Esophagus muscularis mucosa (tissue), 4 donors: ENCODE results near the gene KYNU. TPM values are rescaled to one million over a fixed set of nuclear protein-coding genes. Genes with fewer than 3 reads are reported as not detected.

Source experiments
- DNase-seq: peaks from one replicate; pipeline ENCODE4 v3.0.0-alpha.2; 2017; ENCODE audit errors: extremely low spot score
- H3K27ac ChIP-seq, 4 donors: fragments of 200-600 bp; sonication (generic); replicated peaks in 1 of 4; 1 replicate in 3 of 4; 2 replicates in 1 of 4; pipeline ENCODE4 v1.5.1; 2016 to 2019; ENCODE audit warnings: mild to moderate bottlenecking in 1 of 4
- H3K27me3 ChIP-seq, 4 donors: fragments of 200-600 bp; sonication (generic); one replicate each; pipeline versions ENCODE4 v1.5.1 to v1.6.0; 2016 to 2019
- H3K36me3 ChIP-seq, 4 donors: fragments of 200-600 bp; sonication (generic); one replicate each; pipeline ENCODE4 v1.5.1; 2016 to 2019
- H3K4me1 ChIP-seq, 4 donors: fragments of 200-600 bp; sonication (generic); one replicate each; pipeline ENCODE4 v1.5.1; 2016 to 2019
- H3K4me3 ChIP-seq, 4 donors: fragments of 200-600 bp; sonication (generic); 1 replicate in 2 of 4; 2 replicates in 2 of 4; pipeline ENCODE4 v1.5.1; 2016 to 2019; ENCODE audit warnings: mild to moderate bottlenecking in 4 of 4, moderate library complexity in 1 of 4
- H3K9me3 ChIP-seq, 4 donors: fragments of 200-600 bp; sonication (generic); 1 replicate in 3 of 4; 2 replicates in 1 of 4; pipeline ENCODE4 v1.5.1; 2016 to 2019
- EP300 ChIP-seq: sonication (generic); formaldehyde crosslinking; IDR thresholded peaks from one replicate; pipeline ENCODE4 v1.6.1; 2017; ENCODE audit warnings: antibody characterized with exemption
- POLR2A ChIP-seq: fragments of 450-650 bp; IDR thresholded peaks from one replicate; pipeline ENCODE4 v1.6.1; 2017; ENCODE audit warnings: antibody characterized with exemption, moderate library complexity, mild to moderate bottlenecking, low read depth
- POLR2AphosphoS5 ChIP-seq, 2 donors: sonication (generic); formaldehyde crosslinking; IDR thresholded peaks; one replicate each; pipeline ENCODE4 v1.6.1; 2017; ENCODE audit warnings: antibody characterized with exemption in 2 of 2
- WGBS: methylation state at CpG from one replicate; pipeline ENCODE4 v1.1.5; 2018; 5-methylcytosine and 5-hydroxymethylcytosine counted together
- intact Hi-C: fragments of 100-400 bp; cut with DNase I; formaldehyde crosslinking; loops from one replicate; pipeline ENCODE4 v1.15.1; 2023
- total RNA-seq, 4 donors: library from RNA; depleted of rRNA; stranded (reverse); fragments of >200 nt; gene quantifications; one replicate each; pipeline versions ENCODE4 v1.1.0 to v1.2.1, GENCODE V29; 2016
- TF ChIP-seq, protein P1 (sequence below), 3 experiments: fragments of 200-600 bp in 2 of 3; fragments of 450-650 bp in 1 of 3; sonication (generic) in 2 of 3; IDR thresholded peaks; one replicate each; pipeline ENCODE4 v1.5.1; 2017 to 2019; ENCODE audit warnings: antibody characterized with exemption in 3 of 3, mild to moderate bottlenecking in 2 of 3, moderate library complexity in 1 of 3

KYNU gene
- total RNA-seq, result 1 to 10 TPM; 1.2 to 9.4 (median 3.9) TPM

DNA sequence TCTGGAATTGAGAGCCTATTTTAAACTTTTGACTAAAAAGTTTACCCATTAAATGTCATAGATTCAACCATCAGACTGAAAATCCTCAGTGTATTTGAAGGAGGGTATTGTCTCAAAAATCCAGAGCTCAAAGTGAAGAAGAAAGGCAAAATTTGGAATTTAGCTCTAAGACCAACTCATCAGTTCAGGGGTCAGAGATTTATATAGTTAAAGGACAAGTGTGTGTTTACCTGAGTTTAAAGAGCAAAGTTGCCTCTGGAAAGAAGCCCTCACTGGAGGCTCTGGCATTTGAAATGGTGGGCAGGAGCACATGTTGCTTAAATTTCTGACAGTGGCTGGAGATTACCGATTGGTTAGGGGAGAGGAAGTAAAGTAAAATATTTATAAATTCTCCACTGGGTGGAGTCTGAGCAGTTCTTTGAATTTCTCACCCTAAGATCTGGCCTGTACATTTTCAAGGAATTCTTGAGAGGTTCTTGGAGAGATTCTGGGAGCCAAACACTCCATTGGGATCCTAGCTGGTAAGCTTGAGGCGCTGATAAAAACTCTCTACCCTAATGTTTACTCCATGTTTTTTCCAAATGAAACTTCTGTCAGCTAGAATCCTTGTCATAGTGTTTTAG is at the start of gene KYNU:
Gene KYNU (plus strand): TSS at position 449 of the 623 bp plus-strand sequence. CDS start 7,704 bp downstream, outside the sequence.
- Histone ChIP-seq H3K9me3 (no peaks in the 10 kb centered on the region), H3K27ac (peak within 1 kb of the TSS in 1 of 4 donors; percentile 9)
- no peak for TF ChIP-seq EP300
- no peak for TF ChIP-seq POLR2A
- TF ChIP-seq, protein P1, sequence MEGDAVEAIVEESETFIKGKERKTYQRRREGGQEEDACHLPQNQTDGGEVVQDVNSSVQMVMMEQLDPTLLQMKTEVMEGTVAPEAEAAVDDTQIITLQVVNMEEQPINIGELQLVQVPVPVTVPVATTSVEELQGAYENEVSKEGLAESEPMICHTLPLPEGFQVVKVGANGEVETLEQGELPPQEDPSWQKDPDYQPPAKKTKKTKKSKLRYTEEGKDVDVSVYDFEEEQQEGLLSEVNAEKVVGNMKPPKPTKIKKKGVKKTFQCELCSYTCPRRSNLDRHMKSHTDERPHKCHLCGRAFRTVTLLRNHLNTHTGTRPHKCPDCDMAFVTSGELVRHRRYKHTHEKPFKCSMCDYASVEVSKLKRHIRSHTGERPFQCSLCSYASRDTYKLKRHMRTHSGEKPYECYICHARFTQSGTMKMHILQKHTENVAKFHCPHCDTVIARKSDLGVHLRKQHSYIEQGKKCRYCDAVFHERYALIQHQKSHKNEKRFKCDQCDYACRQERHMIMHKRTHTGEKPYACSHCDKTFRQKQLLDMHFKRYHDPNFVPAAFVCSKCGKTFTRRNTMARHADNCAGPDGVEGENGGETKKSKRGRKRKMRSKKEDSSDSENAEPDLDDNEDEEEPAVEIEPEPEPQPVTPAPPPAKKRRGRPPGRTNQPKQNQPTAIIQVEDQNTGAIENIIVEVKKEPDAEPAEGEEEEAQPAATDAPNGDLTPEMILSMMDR (IDR thresholded peaks at IDR 0.05), result no peak
- TF ChIP-seq POLR2AphosphoS5 (IDR thresholded peaks at IDR 0.05), result no peak

DNA sequence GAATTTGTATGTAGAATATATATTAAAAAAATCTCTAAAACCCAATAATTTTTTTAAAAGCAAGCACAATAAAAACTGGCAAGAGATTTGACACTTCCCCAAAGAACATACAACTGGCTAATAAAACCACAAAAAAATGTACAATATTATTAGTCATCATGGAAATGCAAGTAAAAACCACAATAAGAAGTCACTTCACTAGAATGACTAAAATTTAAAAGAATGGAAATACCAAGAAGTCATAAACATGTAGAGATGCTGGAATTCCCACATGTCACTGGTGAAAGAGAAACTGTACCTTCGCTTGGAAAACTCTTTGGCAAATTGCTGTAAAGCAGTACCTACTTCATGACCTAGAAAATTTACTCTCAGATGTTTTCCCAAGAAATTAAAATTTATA is 43.4 kb upstream of the KYNU start:
- Histone ChIP-seq H3K36me3 (no peaks in the 10 kb centered on the region), H3K9me3 (no peaks in the 10 kb centered on the region), H3K27me3 (no peaks in the 10 kb centered on the region), H3K4me1 (no peaks in the 10 kb centered on the region), H3K4me3 (no peak overlapping the region), H3K27ac (no peak overlapping the region)
- no peak for DNase-seq
- 87% methylated on average over 1 of the region's 1 CpG for WGBS
- TF ChIP-seq, protein P1 (IDR thresholded peaks at IDR 0.05), result no peak
- TF ChIP-seq POLR2A, result no peak
- TF ChIP-seq POLR2AphosphoS5 (IDR thresholded peaks at IDR 0.05), result no peak
- TF ChIP-seq EP300, result no peak
- intact Hi-C loops, result no loop called here

More for the DNA sequence above, at the start of gene KYNU:
- Histone ChIP-seq H3K4me1 (no peaks in the 10 kb centered on the region), H3K27me3 (no peaks in the 10 kb centered on the region), H3K36me3 (no peaks in the 10 kb centered on the region), H3K4me3 (peak within 1 kb of the TSS in 3 of 4 donors; percentile 15 to 19 (median 16))
- no peak for DNase-seq
- intact Hi-C loops, result no loop called here
- 78% methylated on average over 2 of the region's 2 CpGs for WGBS

DNA sequence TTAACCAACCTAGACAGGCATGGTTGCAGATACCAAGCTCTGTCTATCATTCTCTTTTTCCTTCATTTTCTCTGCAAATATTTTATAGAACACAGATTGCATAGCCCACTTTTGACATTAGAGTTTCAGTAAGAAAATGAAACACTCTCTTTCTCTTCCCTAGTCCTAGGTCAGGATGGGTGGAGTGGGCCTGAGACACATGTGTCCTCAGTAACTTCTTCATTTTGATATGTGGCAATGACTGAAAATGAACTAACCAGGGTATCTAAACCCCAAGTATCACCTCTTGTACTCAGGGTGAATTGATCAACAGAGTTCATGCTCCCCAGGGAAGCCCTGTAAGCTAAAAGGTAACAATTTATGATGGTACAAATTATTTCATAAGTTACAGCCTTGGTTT is 37.0 kb upstream of the KYNU start:
- TF ChIP-seq POLR2A (no peak), POLR2AphosphoS5 (IDR thresholded peaks at IDR 0.05) (no peak)
- TF ChIP-seq, protein P1 (IDR thresholded peaks at IDR 0.05), result no peak
- intact Hi-C loops, result no loop called here
- no peak for DNase-seq

DNA sequence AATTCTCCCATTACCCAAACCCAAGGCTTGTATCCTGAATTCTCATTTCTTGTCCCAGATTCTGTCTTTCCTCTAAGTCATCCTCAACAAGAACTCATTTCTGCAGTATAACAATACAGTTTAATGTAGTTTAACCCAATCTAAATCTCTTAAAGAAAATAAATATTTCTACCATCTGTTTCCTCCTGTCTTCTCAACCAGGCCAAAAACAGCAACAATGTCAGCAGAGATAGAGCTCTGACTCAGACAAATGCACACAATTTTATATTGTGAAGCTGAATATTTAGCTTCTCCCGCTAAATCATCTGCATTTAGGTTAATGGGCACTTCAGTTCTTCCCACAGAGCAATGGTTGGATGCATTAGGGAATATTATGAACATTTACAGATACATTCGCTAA is 35.7 kb upstream of the KYNU start:
- 85% methylated on average over 2 of the region's 2 CpGs for WGBS
- no peaks in the 10 kb centered on the region for H3K9me3 ChIP-seq

More for the DNA sequence above, 37.0 kb upstream of the KYNU start:
- Histone ChIP-seq H3K4me1 (no peaks in the 10 kb centered on the region), H3K27me3 (no peaks in the 10 kb centered on the region), H3K4me3 (no peak overlapping the region), H3K27ac (no peak overlapping the region), H3K9me3 (no peaks in the 10 kb centered on the region), H3K36me3 (no peaks in the 10 kb centered on the region)

More for the DNA sequence above, 35.7 kb upstream of the KYNU start:
- no peaks in the 10 kb centered on the region for H3K4me1 ChIP-seq
- H3K27me3 ChIP-seq, result no peaks in the 10 kb centered on the region
- intact Hi-C loops, result no loop called here
- H3K4me3 ChIP-seq, result no peak overlapping the region
- TF ChIP-seq POLR2A (no peak), EP300 (no peak), POLR2AphosphoS5 (IDR thresholded peaks at IDR 0.05) (no peak)
- TF ChIP-seq, protein P1 (IDR thresholded peaks at IDR 0.05), result no peak
- no peak for DNase-seq
- no peak overlapping the region for H3K27ac ChIP-seq
- no peaks in the 10 kb centered on the region for H3K36me3 ChIP-seq
